Activated CD8-positive, alpha-beta memory T cell treated with anti-CD3 and anti-CD28 coated beads, Interleukin-2, amount 50 U/mL, for 48 hours (primary cell): ENCODE measurements around the gene KCNJ5.

ENCODE experiments used
- DNase-seq: peaks from one replicate; pipeline ENCODE4 v3.0.0-alpha.2; 2020

Gene KCNJ5

GRCh38 chr11:128964463-128964930 lies 73.3 kb downstream of the KCNJ5 start:
- DNase-seq = no peak

GRCh38 chr11:128965485-128965884 lies 74.3 kb downstream of the KCNJ5 start:
- DNase-seq = no peak

GRCh38 chr11:128967578-128967977 lies 76.4 kb downstream of the KCNJ5 start:
- no peak for DNase-seq

- no peak for DNase-seq
Observed at GRCh38 chr11:128968916-128969315, 77.8 kb downstream of the KCNJ5 start.
